AG09319 (cell line): ENCODE results near the gene RPL29.
A peak's percentile ranks its signal among the peaks of the same experiment; 100 is the strongest.

Experiments used
- DNase-seq: peaks from one replicate; pipeline ENCODE4 v3.0.0-alpha.2; 2010; ENCODE audit warnings: low read depth; ENCODE audit errors: extremely low read depth
- CTCF ChIP-seq: IDR thresholded peaks from 2 replicates; pipeline ENCODE4 v1.5.1; 2011; ENCODE audit warnings: low read depth, mild to moderate bottlenecking, inconsistent platforms, low read length, moderate library complexity

Gene RPL29

DNA sequence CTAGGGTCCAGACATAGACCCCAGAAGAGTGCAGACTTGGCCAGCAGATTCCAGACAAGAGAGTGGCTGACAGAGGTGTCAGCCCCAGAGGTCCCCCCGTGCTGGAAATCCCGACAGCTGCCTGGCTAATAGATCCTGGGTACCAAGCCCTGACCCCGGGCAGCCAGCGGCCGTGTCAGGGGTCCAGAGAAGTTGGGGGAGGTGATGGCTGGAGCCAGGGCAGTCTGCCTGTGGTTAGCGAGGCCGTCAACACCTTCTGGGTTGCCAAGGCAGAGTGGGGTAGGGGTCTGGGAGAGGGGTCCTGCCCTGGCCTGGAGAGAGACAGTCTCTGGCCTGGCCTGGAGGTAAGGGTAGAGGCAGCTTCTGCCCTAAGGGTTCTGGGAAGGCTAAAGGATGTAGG lies 25.1 kb upstream of the RPL29 start:
- DNase-seq = no peak
- no peak for TF ChIP-seq CTCF

- TF ChIP-seq CTCF = no peak
- DNase-seq = no peak
Observed at GRCh38 chr3:52019352-52020080, 23.8 kb upstream of the RPL29 start.

- DNase-seq = no peak
- no peak for TF ChIP-seq CTCF
Observed at GRCh38 chr3:52018319-52019000, 22.8 kb upstream of the RPL29 start.

GRCh38 chr3:52017586-52017985 lies 21.9 kb upstream of the RPL29 start:
- DNase-seq = no peak
- no peak for TF ChIP-seq CTCF

DNA sequence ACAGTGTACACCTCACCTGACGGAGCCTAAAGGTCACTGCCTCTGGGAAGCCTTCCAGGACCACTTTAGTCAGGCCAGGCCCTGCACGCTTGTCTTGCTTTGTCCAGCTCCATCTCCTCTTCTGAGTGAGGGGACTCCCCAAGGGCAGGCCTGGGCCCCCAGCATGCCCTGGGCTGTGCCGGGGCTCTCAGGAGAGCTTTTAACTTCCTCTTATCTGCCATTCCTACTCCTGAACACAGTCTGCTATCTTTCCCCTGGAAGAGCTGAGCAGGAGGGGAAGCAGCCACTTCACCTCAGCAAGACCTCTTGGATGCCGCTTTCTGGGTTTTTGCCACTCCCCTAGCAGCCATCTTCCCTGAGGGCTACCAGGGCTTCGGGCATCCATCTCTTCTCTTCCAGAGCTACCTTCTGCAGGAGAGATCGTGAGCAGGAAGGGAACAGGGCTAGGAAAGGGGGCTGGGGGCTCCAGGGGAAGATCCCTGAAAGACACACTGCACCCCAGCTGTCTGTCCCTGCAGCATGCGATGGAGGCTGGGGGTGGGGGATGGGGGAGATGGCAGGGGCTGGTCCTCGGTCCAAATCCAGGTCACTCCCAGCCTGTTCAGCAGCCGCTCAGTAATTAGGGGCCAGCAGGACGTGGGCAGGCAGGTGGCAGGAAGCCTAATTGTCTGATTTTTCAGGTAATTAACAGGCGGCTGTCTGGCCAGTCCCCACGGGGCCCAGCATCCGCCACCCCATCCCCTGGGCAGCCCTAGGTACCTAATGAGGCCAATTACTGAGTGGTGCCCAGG lies 19.9 kb upstream of the RPL29 start:
- TF ChIP-seq CTCF = no peak
- DNase-seq = no peak

DNA sequence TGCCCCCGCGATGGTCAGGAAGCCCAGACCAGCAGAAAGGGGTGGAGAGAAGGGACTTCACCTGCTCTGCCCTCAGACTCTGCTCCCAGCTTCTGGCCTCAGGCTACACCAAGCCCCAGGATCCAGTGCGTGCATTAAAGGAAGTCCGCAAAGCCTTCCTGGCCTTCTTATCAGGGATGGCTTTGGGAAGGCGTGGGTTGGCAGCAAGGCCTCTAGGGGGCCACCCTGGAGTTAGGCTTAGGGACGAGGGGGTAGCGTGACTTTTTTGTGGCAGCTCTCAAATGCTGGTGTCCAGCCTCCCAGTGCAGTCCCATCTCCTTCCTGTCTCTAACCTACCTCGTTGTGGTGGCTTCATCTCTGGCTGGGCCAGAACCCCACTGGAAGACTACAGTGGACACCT lies 18.9 kb upstream of the RPL29 start:
- no peak for DNase-seq

More for the DNA sequence above, 18.9 kb upstream of the RPL29 start:
- TF ChIP-seq CTCF = peak; percentile 29
